NCI-H774 (cell line): Measurements from ENCODE around the gene NOL3.

Source experiments
- DNase-seq: peaks from one replicate; lab custom pipeline; 2025; lab: John Stamatoyannopoulos, UW

Gene NOL3

GRCh38 chr16:67155295-67156142, 14.8 kb upstream of the NOL3 start:
- peak; percentile 30 for DNase-seq

- no peak for DNase-seq
Measured at GRCh38 chr16:67156143-67156844, 14.0 kb upstream of the NOL3 start.

DNA sequence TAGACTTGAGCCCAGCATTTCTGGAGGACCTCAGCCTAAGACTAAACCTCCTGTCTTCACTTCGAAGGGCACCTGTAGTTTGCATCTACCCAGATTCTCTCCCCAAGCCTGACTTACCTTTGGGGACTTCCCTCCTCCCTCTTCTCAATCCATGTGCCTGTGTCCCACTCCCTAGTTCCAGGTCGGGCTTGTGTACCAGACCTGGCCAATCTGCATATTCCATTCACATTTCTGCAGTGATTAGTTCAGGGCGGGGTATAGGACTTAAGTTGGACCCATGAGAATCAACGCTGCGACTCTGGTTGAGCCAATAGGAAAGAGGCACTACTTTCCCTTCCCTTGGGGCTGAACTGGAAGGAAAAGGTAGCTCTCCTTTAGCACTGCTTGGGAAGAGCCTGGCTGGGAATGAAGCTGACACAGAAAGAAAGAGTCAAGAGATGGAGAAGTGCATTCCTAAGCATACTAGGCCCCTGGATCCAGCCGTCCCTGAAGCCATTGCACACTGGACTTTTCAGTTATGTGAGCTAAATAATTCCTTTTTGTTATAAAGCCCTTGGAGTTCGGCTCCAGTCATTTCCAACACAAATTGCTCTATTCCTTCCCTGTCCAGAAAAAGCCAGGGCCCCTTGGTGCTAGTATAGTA, 13.1 kb upstream of the NOL3 start:
- no peak for DNase-seq

DNA sequence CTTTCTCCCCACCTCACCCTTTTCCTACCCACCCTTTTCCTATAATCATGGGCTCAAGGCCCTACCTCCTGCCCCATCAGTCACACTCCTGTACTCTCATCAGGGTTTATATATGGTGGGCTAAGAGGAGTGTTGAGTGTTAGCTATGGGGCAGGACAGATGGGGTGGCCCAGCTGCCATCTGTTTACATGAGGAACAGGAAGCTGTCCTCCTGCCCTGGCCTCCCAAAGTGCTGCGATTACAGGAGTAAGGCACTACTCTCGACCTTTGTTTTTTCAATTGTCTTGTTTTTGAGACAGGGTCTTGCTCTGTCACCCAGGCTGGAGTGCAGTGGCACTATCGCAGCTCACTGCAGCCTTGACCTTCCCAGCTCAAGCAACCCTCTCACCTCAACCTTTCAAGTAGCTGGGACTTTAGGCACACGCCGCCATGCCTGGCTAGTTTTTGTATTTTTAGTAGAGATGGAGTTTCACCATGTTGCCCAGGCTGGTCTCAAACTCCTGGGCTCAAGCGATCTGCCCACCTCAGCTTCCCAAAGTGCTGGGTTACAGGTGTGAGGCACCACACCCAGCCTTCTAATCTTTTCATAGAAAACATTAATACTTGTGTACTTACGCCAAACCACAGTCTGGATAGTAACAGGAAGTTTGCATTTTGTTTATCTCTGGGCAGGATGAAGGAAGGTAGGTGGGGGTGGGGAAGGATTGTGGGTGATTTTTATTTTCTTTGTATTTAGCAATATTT, 12.3 kb upstream of the NOL3 start:
- DNase-seq, result no peak

GRCh38 chr16:67158637-67159600, 11.4 kb upstream of the NOL3 start:
- DNase-seq, result no peak

DNA sequence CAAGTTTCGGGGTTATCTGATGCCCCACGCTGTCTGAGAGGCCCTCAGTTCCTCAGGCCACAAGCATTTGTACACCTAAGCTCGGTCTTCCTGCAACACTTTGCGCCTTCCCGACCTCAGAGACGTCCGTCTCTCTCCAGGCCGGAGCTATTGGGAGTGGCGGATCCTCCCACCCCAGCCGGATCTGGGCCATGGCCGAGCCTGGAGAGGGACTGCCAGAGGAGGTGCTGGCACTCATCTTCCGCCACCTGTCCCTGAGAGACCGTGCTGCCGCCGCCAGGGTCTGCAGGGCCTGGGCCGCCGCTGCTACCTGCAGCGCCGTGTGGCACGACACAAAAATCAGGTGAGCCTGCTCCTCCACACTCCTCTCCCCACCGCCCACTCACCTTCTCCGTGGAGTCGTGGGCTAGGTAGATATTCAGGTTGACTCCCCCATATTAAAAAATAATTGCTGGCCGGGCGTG, 8.7 kb upstream of the NOL3 start:
- no peak for DNase-seq

- DNase-seq, result no peak
Measured at GRCh38 chr16:67162506-67163163, 7.7 kb upstream of the NOL3 start.

- DNase-seq, result peak; percentile 41
Measured at GRCh38 chr16:67163164-67163998, 7.0 kb upstream of the NOL3 start.

- no peak for DNase-seq
Measured at GRCh38 chr16:67163999-67164558, 6.3 kb upstream of the NOL3 start.

DNA sequence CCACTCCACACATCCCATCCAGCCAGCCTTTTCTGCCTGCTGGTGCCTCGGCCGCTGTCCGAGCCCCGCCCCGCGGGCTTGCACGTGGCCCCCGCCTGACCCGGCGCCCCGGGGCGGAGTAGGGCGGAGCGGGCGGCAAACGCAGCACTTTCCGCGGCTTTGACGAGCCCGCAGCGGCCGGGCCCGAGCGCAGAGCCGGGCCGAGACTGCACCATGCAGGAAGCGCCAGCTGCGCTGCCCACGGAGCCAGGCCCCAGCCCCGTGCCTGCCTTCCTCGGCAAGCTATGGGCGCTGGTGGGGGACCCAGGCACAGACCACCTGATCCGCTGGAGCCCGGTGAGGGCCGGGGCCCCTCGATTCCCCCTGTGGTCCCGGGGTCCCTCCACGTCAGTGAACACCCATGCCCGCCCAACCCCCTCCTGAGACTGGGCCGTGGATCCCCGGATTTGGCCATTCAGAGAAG, 5.7 kb upstream of the NOL3 start, which contains the start of gene HSF4:
Gene HSF4, plus strand, starts transcription at position 147 of the 463 bp plus-strand sequence. Its CDS starts 67 bp downstream, at position 214.
- no peak for DNase-seq

GRCh38 chr16:67165121-67166078, 4.9 kb upstream of the NOL3 start:
- no peak for DNase-seq

DNA sequence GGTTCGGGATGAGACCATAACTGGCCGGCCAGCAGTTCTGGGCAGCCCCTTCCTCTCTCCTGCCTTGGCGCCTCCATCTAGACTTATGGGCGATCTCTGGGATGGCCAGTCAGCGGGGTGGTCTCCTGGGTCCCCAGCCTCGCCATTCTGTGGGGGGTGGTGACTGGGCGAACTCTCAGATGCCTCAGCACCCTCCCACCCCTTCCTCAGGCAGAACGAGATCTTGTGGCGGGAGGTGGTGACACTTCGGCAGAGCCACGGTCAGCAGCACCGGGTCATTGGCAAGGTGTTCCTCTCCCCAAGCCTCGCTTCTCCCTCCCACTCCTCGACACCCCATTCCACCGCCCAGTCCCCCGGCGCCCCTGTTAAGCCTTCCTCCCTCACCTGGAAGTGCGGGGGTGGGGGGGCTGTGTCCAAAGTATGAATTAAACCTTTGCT, 4.2 kb upstream of the NOL3 start:
- no peak for DNase-seq

DNA sequence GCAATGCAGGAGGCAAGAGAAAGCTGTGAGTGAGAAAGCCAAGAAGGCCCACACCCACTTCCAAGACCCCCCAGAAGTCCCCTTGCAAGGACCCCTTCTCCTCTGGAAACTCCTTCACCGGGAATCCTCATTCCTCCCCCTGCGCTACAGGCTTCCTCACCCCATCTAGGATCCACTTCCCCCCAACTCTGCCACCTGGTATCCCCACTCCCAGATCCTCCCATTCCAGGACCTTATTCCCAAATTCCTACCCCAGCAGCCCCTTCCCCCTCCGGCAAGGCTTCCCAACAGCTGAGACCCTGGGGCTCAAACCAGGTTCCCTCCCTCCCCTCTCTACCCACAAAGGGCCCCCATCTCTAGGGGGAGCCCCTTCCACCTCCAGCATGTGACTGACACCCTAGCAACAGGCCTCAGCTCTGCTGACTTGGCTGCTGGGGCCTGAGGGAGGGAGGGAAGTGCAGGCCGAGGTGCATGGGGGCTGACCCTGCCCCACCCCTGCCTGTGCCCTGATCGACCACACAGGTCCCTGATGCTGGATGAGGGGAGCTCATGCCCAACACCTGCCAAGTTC, 3.7 kb upstream of the NOL3 start:
- DNase-seq, result no peak

- no peak for DNase-seq
Measured at GRCh38 chr16:67167588-67167987, 2.8 kb upstream of the NOL3 start.

DNA sequence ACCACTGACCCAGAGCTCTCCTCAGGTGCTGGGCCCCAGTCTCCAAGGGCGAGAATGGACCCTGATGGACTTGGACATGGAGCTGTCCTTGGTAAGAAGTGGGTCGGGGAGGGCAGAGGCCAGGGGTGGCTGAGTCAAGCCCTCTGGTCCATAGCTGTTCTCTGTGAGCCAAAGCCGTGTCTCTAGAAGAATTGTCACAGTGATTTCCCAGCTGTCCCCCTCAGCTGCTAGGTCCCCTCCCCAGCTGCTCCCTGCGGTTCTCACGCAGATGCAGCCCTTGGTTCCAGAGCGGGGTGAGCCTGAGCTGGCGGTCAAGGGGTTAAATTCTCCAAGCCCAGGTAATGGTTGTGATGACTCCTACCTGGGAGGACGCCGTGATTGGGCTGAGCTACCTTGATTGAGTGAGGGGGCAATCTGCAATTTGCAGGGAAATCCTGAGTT, 1.3 kb upstream of the NOL3 start:
- no peak for DNase-seq

- DNase-seq, result no peak
Measured at GRCh38 chr16:67169642-67170167, 633 bp upstream of the NOL3 start.
